HepG2 (cell line): Measurements from ENCODE around the gene CA7. TPM values are rescaled to one million over a fixed set of nuclear protein-coding genes. Genes with fewer than 3 reads are reported as not detected.

Experiments used
- ATAC-seq: fragments of 200-7000 bp; cut with Tn5 transposase; 3 replicates; pipeline ENCODE4 v1.9.1; 2020; ENCODE audit warnings: mild to moderate bottlenecking, moderate library complexity
- BruUV-seq: library from RNA; stranded (reverse); fragments of 400-500 nt; replicated peaks from 2 replicates; lab custom pipeline; 2021; lab: Mats Ljungman, UMichigan
- CTCF ChIA-PET: fragments of 300-600 bp; formaldehyde crosslinking; extraction: SDS; loops from one replicate; lab custom pipeline; 2021; ENCODE audit warnings: low total read pairs, inconsistent platforms, low intra/inter-chr PET ratio; lab: Yijun Ruan, JAX
- POLR2A ChIA-PET: fragments of 350-600 bp; sonication (Branson Sonifier 250); formaldehyde crosslinking; loops from one replicate; lab custom pipeline; 2020; ENCODE audit warnings: antibody characterized with exemption, inconsistent platforms; lab: Yijun Ruan, JAX
- DNase-seq: peaks from one replicate; pipeline ENCODE4 v3.0.0-alpha.2; 2015; ENCODE audit warnings: low spot score
- FAIRE-seq: peaks from 3 replicates; lab custom pipeline; 2011; peaks lifted over from hg19 to GRCh38; lab: Jason Lieb, UNC
- H2AFZ ChIP-seq: one replicate; pipeline ENCODE4 v1.6.1; 2011; ENCODE audit warnings: low read length, inconsistent platforms
- H3K27ac ChIP-seq: fragments of 300-600 bp; 3 replicates; pipeline ENCODE4 v1.8.0; 2011; ENCODE audit warnings: mixed run types, mild to moderate bottlenecking, mixed read lengths, low read length, inconsistent platforms; ENCODE audit not compliant: insufficient read depth; ENCODE audit errors: extremely low read length
- H3K27me3 ChIP-seq, 2 experiments: fragments of 200-600 bp in 1 of 2; 2 replicates in 1 of 2; 3 replicates in 1 of 2; pipeline versions ENCODE4 v1.6.0 to v1.8.0; 2011; ENCODE audit warnings: low read length in 2 of 2, mild to moderate bottlenecking in 2 of 2, moderate library complexity in 2 of 2, inconsistent platforms in 1 of 2; ENCODE audit not compliant: insufficient read depth in 2 of 2, control insufficient read depth in 1 of 2
- H3K36me3 ChIP-seq, 2 experiments: fragments of 200-600 bp in 1 of 2; replicated peaks in 1 of 2; 2 replicates in 1 of 2; 3 replicates in 1 of 2; pipeline versions ENCODE4 v1.5.1 to v1.8.0; 2011; ENCODE audit warnings: low read length in 2 of 2, inconsistent platforms in 1 of 2; ENCODE audit not compliant: insufficient read depth in 2 of 2, control insufficient read depth in 1 of 2
- H3K4me1 ChIP-seq: 2 replicates; pipeline ENCODE4 v1.5.1; 2012; ENCODE audit warnings: low read length, inconsistent platforms; ENCODE audit not compliant: insufficient read depth
- H3K4me2 ChIP-seq: 2 replicates; pipeline ENCODE4 v1.6.0; 2011; ENCODE audit warnings: low read depth, low read length, inconsistent platforms
- H3K4me3 ChIP-seq, 3 experiments: fragments of 200-600 bp in 1 of 3; sonication (generic), shearing (Covaris generic) in 1 of 3; replicated peaks in 1 of 3; 2 replicates each; pipeline ENCODE4 v1.5.1; 2011 to 2016; ENCODE audit warnings: low read length in 3 of 3, inconsistent platforms in 2 of 3, low read depth in 2 of 3, mild to moderate bottlenecking in 2 of 3, control low read depth in 1 of 3, mixed read lengths in 1 of 3; ENCODE audit not compliant: insufficient read depth in 1 of 3
- H3K79me2 ChIP-seq: one replicate; pipeline ENCODE4 v1.6.1; 2011; ENCODE audit warnings: low read length, inconsistent platforms; ENCODE audit not compliant: insufficient read depth
- H3K9ac ChIP-seq: 2 replicates; pipeline ENCODE4 v1.6.0; 2011; ENCODE audit warnings: mild to moderate bottlenecking, low read depth, low read length, inconsistent platforms; ENCODE audit not compliant: insufficient read depth
- H3K9me3 ChIP-seq: 2 replicates; pipeline ENCODE4 v1.5.1; 2012; ENCODE audit warnings: mild to moderate bottlenecking, low read length
- H4K20me1 ChIP-seq: 2 replicates; pipeline ENCODE4 v1.6.0; 2011; ENCODE audit warnings: inconsistent platforms, mild to moderate bottlenecking, low read length, moderate library complexity; ENCODE audit not compliant: insufficient read depth
- CREB3 ChIP-seq: sonication (generic); formaldehyde crosslinking; IDR thresholded peaks from 2 replicates; pipeline ENCODE4 v1.5.0; 2020; ENCODE audit warnings: missing genetic modification reagents
- FOXA1 ChIP-seq, 2 experiments: fragments of 450-650 bp in 1 of 2; sonication (generic) in 1 of 2; formaldehyde crosslinking in 1 of 2; IDR thresholded peaks; 2 replicates each; pipeline versions ENCODE4 v1.4.0 to v1.6.1; 2016 to 2020; ENCODE audit warnings: missing genetic modification reagents in 1 of 2
- MNT ChIP-seq: fragments of 450-650 bp; IDR thresholded peaks from 2 replicates; pipeline ENCODE4 v1.6.1; 2016
- NFYC ChIP-seq: IDR thresholded peaks from 2 replicates; pipeline ENCODE4 v1.6.1; 2016; ENCODE audit warnings: missing genetic modification reagents, missing compliant biosample characterization
- WGBS: methylation state at CpG from one replicate; pipeline ENCODE4 v1.1.6; 2017; ENCODE audit warnings: low lambda C conversion rate; 5-methylcytosine and 5-hydroxymethylcytosine counted together
- in situ Hi-C: cut with HindIII; loops from 2 replicates; pipeline ENCODE4 v1.10.0; 2017; ENCODE audit warnings: low pct_unique_long_range_greater_than_20kb; ENCODE audit not compliant: extremely low pct_ligation_motif_present
- intact Hi-C: fragments of 100-400 bp; cut with micrococcal nuclease; formaldehyde crosslinking; loops from one replicate; pipeline ENCODE4 v1.10.0; 2022; ENCODE audit not compliant: unreplicated experiment
- polyA plus RNA-seq, 8 experiments: library from polyadenylated mRNA; depleted of rRNA in 3 of 8; stranded (reverse) in 7 of 8; unstranded in 1 of 8; fragments of >200 nt; fragmentation: Illumina TruSeq in 4 of 8; extraction: Trizol in 4 of 8; gene quantifications; 2 replicates each; pipeline versions ENCODE4 v1.2.1 to v1.2.3, GENCODE V29; 2011 to 2016; ENCODE audit warnings: low read depth in 4 of 8, missing spikeins in 1 of 8, mixed read lengths in 1 of 8; ENCODE audit not compliant: insufficient read depth in 1 of 8
- total RNA-seq, 5 experiments: library from RNA; depleted of rRNA; stranded (reverse); fragments of >200 nt; fragmentation: Illumina TruSeq; extraction: Trizol; gene quantifications; 2 replicates each; pipeline ENCODE4 v1.2.3, GENCODE V29; 2016; ENCODE audit warnings: low read depth in 1 of 5

The CA7 gene
- total and polyA plus RNA-seq, 2 of the 13 experiments (the other 11 are each of a cell fraction or from before 2014, with no cell fraction given) = not detected

GRCh38 chr16:66809765-66810164 lies 34.4 kb upstream of the CA7 start (continued):
- TF ChIP-seq FOXA1 (IDR thresholded peaks at IDR 0.05) (no peak), FOXA1 (CRISPR knock-in tag; IDR thresholded peaks at IDR 0.05) (no peak), MNT (no peak)
- TF ChIP-seq, all 625 proteins: peak for 0

- peaks cover 14 to 53% of the 10 kb centered on the region in 2 experiments for H3K36me3 ChIP-seq
- no TSS peak for BruUV-seq
These were observed 33.8 kb upstream of the CA7 start for GRCh38 chr16:66810391-66810790.

More at GRCh38 chr16:66810391-66810790, 33.8 kb upstream of the CA7 start:
- TF ChIP-seq NFYC (CRISPR knock-in tag) = no peak
- no peak for TF ChIP-seq CREB3 (CRISPR knock-in tag)
- ChIA-PET CTCF (no interaction called here), POLR2A (no interaction called here)
- Histone ChIP-seq H4K20me1 (no peaks in the 10 kb centered on the region), H2AFZ (no peak overlapping the region), H3K79me2 (no peaks in the 10 kb centered on the region), H3K4me3 (no peak overlapping the region), H3K9ac (no peak overlapping the region), H3K9me3 (no peaks in the 10 kb centered on the region), H3K4me1 (no peaks in the 10 kb centered on the region), H3K27ac (no peak overlapping the region), H3K4me2 (no peak overlapping the region), H3K27me3 (no peaks in the 10 kb centered on the region)
- intact Hi-C loops = no loop called here
- in situ Hi-C loops = no loop called here
- DNase-seq (no peak), FAIRE-seq (no peak), ATAC-seq (peak; percentile 51; the same call in 2 of the 3 replicates)
- 99% methylated on average over 4 of the region's 4 CpGs for WGBS
